ENCODE data around the gene RPS19BP1.
"Not testable (repeated sequence)": the region's sequence is repeated elsewhere in the genome, so short reads cannot be mapped to it uniquely, and the experiment has no call there.

RPS19BP1 gene

GRCh38 chr22:39527481-39527961 is 5.0 kb downstream of the RPS19BP1 start:
- DNase-seq = no peak

DNA sequence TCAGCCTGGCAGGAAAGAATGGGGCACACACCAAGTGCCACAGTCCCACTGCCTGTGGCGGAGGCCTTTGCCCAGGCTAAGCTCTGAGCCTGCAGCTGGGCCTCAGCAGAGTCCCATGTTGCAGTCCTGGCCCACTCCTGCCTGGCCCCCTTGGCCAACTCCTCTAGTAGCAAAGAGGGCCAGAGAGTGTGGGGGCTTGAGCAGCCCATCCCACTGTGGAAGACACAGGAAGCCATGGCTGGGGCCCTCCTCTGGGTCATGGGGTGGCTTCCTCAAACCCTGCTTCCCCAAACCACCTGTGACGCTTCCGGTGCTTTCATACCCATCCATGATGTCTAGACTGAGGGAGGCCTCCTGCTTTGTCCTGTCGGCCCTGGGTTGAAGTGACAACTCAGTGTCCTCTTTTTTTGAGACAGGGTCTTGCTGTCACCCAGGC is 5.8 kb downstream of the RPS19BP1 start:
- DNase-seq = no peak

- no peak for DNase-seq
These were observed 6.9 kb downstream of the RPS19BP1 start for GRCh38 chr22:39525658-39525975.

DNA sequence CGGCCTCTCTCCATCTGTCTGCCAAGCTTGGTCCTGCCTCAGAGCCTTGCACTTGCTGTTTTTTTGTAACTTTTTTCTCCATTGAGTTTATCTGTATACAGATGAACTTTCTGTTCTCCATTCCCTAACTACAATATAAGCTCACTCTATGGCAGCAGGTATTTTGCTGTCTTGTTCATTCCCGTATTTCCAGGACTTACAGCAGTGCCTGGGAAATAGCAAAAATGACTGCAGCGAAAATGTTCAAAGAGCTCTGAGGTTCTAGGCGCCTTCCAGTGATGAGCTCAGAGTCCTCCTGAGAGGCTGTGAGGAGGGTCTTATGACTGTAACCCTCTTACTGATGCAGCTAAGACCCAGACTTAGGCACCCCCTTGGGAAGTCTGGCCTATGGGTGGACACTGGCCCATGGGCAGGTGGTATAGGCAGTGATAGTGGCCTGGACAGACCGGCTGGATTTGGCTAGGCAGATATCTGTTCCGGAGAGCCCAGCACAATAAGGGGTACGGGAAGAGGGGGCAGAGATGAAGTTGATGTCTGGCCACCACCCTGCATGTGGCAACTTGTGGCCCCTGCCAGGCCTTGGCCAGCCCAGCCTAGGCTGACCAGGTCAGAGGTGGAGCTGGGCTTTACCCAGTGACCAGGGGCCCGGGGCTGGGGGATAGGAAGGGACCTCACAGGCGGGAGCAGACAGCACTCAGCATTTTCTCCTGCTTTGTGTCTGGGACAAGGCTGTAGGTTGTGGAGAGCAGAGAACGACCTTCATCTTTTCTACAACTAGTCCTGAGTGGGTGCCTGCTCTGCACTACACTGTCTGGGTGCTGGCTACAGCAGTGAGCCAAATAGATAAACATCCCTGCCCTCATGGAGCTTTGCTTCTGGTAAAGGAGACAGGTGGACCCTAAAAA is 7.5 kb downstream of the RPS19BP1 start:
- DNase-seq = no peak

DNA sequence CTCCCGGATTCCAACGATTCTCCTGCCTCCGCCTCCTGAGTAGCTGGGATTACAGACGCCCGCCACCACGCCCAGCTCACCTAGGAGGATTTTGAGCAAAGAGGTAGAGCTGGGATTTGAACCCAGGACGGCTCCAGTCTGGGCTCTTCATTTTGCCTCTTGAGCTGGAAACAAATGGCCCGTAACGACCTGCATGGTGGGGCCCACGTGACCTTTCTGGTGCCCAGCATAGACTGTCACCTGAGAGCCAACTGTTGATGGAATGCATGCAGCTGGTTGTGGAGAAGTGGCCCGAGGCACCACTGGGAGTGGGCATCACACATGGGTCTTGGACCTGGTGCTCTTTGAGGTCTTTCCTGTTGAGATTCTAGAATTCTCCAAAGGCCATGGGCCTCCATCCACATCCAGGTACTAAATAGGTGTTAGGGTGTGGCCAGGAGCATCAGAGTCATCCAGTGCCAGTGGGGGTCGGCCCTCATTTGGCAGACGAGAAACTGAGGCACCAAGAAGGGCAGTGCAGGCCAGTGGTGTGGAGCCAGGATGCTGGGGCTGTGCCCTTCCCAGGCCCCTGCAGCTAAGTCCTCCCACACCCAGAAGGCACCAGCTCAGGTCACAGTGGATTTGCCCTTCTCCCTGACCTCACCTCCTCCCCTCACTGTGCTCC is 8.3 kb downstream of the RPS19BP1 start:
- no peak for DNase-seq

DNA sequence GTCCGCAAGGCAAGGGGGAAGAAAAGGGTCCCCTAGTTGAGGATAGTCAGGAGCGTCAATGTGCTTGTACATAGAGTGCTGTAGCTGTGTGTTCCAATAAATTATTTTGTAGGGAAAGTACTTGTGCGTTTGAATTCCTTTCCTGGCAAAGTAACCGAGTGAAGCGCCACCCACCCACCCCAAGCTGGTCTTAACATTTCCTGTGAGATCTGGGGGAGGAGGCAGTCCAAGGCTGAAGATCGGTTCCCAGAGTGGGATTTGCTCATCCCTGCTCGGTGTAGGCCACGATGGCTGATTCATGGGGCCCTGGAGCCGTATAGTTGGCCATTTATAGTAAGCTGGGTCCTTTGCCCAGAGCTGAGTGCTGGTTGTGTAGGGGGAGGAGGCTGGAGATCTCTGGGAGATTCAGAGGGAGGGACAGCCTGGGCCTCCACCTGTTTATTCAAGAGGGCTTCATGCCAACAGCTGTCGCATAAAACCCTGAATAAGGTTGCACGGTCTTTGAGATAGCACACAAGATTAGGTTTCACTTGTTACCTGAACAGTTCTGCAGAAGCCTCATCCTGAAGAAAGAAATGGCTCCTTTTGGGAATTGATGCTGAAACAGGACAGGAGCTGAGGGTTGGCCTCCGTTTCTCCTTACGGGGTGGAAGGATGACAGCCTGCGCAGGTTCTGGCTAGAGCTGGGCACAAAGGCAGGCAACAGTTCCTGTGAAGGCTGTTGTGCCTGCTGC is 9.8 kb downstream of the RPS19BP1 start:
- no peak for DNase-seq

DNA sequence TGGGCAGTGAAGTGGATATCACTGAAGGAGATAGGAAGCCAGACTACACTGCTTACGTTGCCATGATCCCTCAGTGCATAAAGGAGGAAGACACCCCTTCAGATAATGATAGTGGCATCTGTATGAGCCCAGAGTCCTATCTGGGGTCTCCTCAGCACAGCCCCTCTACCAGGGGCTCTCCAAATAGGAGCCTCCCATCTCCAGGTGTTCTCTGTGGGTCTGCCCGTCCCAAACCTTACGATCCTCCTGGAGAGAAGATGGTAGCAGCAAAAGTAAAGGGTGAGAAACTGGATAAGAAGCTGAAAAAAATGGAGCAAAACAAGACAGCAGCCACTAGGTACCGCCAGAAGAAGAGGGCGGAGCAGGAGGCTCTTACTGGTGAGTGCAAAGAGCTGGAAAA is 10.5 kb downstream of the RPS19BP1 start:
- DNase-seq = not testable (repeated sequence)

- DNase-seq = not testable (repeated sequence)
These were observed 11.3 kb downstream of the RPS19BP1 start for GRCh38 chr22:39521106-39521885.

DNA sequence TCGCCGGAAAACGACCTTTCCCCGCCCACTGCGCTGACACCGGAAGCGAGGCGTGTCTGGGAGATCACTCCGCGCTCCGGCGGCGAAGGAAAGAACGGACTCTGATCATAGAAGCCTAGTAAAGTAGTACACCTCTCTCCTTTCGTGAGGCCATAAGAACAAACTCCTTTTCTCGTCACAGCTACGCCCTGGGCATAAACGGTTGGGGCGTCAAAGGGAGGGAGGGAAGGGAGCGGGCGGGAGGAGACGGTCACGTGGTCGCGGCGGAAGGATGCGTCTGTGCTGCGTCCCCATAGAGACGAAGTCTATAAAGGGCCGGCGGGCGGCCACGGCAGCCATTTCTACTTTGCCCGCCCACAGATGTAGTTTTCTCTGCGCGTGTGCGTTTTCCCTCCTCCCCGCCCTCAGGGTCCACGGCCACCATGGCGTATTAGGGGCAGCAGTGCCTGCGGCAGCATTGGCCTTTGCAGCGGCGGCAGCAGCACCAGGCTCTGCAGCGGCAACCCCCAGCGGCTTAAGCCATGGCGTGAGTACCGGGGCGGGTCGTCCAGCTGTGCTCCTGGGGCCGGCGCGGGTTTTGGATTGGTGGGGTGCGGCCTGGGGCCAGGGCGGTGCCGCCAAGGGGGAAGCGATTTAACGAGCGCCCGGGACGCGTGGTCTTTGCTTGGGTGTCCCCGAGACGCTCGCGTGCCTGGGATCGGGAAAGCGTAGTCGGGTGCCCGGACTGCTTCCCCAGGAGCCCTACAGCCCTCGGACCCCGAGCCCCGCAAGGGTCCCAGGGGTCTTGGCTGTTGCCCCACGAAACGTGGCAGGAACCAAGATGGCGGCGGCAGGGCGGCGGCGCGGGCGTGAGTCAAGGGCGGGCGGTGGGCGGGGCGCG is 12.1 kb downstream of the RPS19BP1 start, which contains the start of gene ATF4:
ATF4 (plus strand) TSS at position 337 of the 880 bp plus-strand sequence. CDS start 884 bp downstream, outside the sequence.
- DNase-seq = no peak

DNA sequence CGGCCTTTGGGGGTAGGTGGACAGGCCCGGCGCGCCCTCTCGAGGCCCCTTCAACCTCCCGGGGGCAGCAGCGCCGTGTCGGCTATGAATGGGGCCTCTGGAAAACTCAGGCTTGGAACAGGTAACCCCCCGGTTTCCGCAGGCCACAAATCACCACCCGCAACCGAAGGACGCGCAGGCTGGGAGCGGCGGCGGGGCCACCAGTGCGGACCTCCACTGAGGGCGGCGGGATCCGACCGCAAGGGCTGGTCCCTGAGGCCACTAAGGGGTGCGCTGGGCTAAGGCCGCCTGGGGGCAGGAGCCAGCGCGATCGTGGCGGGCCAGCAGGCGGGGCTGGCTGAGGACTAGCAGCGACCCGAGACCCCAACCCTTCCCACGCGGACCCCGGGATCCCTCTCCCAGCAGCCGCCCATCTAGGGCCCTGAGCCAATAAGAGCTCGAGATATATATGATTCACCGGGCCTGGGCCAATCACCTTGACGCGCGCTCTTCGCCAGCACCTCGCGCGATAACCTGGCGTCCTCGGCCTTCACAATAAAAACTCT is 12.8 kb downstream of the RPS19BP1 start:
- peak; percentile 94 for DNase-seq

DNA sequence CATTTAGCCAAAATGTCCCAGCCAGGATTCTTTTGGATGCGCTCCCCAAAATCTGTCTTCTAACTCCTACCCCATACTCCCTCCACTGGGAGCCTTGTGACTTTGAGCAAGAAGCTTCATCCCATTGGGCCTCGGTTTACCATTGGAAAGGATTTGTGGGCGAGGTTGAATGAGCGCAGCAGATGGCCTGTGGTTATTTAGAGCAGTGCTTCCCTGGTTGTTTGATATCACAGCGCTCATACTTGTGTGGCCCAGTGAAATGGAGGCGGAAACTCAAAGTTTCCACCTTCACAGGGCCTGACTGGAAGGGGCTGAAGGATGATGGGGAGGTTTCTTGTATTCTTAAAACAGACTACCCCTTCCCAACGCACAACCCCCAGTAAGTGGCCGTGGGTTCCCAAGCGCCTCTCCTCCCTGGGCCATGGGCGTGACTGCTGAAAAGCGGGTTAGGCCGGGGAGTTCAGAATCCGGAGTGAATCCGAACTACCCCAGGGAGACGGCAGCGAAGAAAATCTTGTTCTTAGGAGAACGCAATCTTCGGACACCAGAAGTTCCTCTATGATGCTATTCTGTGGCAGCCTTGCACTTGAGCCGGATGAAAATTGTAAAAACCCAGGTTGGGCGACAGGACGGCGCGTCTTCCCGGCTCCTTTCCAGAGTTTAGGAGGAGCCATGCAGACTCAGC is 13.4 kb downstream of the RPS19BP1 start:
- no peak for DNase-seq

GRCh38 chr22:39518144-39518786 is 14.3 kb downstream of the RPS19BP1 start:
- no peak for DNase-seq

DNA sequence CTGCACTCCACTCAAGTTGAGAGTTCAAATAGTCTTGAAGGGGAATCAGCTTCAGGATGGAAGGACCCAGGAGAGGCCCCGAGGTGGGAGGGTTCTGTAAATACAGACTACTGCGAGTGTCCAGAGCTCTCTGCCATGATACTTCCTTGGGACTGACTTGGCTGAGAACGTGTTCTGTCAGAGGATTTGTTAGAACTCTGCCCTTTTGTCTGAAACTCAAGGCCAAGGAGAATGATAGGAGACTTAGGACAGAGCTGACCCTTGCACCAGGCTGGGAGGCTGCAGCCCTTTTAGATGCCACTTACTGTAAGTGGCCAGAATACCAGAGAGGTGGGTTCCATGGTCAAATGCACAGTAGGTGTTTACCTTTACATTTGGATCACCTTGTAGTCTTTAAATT is 15.1 kb downstream of the RPS19BP1 start:
- DNase-seq = no peak

DNA sequence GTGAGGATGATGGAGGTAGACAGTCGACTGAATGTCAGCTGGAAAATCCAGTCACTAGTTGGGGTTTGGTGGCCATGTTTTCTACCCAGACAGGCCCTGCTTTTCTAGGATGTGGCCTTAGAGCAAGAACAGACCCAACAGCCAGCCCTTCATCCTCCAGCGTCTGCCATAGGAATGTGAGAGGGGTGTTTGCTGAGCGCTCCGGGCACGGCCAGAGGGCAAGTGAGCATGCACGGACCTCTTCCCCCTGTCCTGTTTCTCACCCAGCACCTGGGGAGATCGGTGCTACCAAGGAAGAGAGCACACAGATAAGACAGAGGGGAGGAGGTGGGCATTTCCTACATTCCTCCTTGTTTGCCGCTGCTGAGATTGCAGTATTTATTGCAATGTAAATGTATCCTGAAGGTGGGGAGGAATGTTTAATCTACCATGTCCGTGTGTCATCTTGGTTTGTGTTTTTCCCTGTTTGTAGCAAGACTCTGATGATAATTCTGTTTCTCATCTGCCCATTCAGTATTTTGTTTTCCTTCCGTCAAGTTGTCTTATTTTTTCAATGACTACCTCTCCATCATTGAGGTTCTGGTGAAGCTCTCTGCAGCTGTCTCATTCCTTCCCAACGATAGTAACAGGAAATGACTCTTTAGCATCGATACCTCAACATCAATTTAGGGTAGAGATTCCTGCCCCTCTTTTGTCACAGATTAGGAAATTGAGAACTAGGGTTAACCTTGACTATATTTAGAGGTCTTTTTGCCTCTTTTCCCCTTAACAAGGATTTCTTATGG is 17.1 kb downstream of the RPS19BP1 start:
- no peak for DNase-seq

GRCh38 chr22:39514373-39514973 is 18.1 kb downstream of the RPS19BP1 start:
- no peak for DNase-seq

DNA sequence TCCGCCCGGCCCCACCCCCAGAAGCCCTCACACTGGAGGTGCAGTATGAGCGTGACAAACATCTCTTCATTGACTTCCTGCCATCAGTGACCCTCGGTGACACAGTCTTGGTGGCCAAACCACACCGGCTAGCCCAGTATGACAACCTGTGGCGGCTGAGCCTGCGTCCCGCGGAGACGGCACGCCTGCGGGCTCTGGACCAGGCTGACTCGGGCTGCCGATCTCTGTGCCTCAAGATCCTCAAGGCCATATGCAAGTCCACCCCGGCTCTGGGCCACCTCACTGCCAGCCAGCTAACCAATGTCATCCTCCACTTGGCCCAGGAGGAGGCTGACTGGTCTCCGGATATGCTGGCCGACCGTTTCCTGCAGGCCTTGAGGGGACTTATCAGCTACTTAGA is 18.8 kb downstream of the RPS19BP1 start:
- no peak for DNase-seq

DNA sequence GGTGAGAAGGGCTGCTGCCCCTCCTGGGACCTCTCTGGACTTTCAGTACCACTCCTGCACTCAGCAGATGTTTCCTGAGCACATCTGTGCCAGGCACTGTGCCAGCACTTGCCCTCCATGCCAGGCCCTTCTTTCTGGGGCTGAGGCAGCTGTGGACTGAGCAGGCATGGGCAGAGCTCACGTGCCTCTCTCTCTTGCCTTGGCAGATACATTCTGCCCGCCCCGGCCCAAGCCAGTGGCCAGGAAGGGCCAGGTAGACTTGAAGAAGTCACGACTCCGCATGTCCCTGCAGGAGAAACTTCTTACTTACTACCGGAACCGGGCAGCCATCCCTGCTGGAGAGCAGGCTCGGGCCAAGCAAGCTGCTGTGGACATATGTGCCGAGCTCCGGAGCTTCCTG is 20.5 kb downstream of the RPS19BP1 start:
- DNase-seq = no peak

DNA sequence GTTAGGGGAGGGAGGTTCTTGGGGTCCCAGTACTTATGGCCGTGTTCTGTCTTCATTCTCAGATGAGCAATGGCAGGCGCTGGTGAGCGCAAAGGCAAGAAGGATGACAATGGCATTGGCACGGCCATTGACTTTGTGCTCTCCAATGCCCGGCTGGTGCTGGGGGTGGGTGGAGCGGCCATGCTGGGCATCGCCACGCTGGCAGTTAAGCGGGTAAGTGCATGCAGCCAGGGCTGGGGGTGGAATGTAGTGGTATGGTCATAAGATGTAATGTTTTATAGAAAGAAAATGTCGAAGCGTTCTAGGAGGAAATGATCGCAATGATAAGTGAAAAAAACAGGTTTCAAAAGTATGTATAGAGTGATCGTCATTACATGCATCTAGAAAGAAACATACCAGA is 21.3 kb downstream of the RPS19BP1 start:
- no peak for DNase-seq

Data from NCI-H774 (cell line).